CD14-positive monocyte (primary cell): ENCODE results near the gene RGS17. TPM values are rescaled to one million over a fixed set of nuclear protein-coding genes. Genes with fewer than 3 reads are reported as not detected.

Experiments used
- DNase-seq, 3 donors: peaks; one replicate each; pipeline ENCODE4 v3.0.0-alpha.2; 2011 to 2022
- H2AFZ ChIP-seq: 2 replicates; pipeline ENCODE4 v1.6.0; 2012; ENCODE audit warnings: mild to moderate bottlenecking, low read depth, low read length, inconsistent platforms; ENCODE audit not compliant: insufficient read depth, poor library complexity, severe bottlenecking
- H3K27ac ChIP-seq, 2 donors: 1 replicate in 1 of 2; 2 replicates in 1 of 2; pipeline ENCODE4 v1.5.1; 2012 to 2013; ENCODE audit warnings: low read length in 2 of 2, control low read depth in 1 of 2, inconsistent platforms in 1 of 2, low read depth in 1 of 2, mild to moderate bottlenecking in 1 of 2
- H3K27me3 ChIP-seq, 2 donors: one replicate each; pipeline versions ENCODE4 v1.6.0 to v1.6.1; 2011 to 2013; ENCODE audit warnings: low read length in 2 of 2; ENCODE audit not compliant: control insufficient read depth in 2 of 2, insufficient read depth in 2 of 2
- H3K36me3 ChIP-seq, 2 donors: replicated peaks in 1 of 2; 1 replicate in 1 of 2; 2 replicates in 1 of 2; pipeline versions ENCODE4 v1.5.1 to v1.6.1; 2012 to 2013; ENCODE audit warnings: low read length in 2 of 2, control low read depth in 1 of 2, inconsistent platforms in 1 of 2, mild to moderate bottlenecking in 1 of 2; ENCODE audit not compliant: insufficient read depth in 2 of 2, control insufficient read depth in 1 of 2
- H3K4me1 ChIP-seq, 2 donors: 1 replicate in 1 of 2; 2 replicates in 1 of 2; pipeline versions ENCODE4 v1.5.1 to v1.6.1; 2012 to 2013; ENCODE audit warnings: low read length in 2 of 2, control low read depth in 1 of 2, inconsistent platforms in 1 of 2, mild to moderate bottlenecking in 1 of 2, moderate library complexity in 1 of 2; ENCODE audit not compliant: insufficient read depth in 2 of 2, control insufficient read depth in 1 of 2
- H3K4me2 ChIP-seq: replicated peaks from 2 replicates; pipeline ENCODE3; 2012; ENCODE audit warnings: low read length, moderate library complexity, mild to moderate bottlenecking; ENCODE audit not compliant: poor library complexity, severe bottlenecking; ENCODE audit errors: extremely low read depth
- H3K4me3 ChIP-seq, 3 experiments: fragments of 200-600 bp in 1 of 3; sonication (generic) in 1 of 3; replicated peaks in 1 of 3; 1 replicate in 2 of 3; 2 replicates in 1 of 3; pipeline ENCODE4 v1.5.1; 2011 to 2013; ENCODE audit warnings: low read length in 3 of 3, mild to moderate bottlenecking in 3 of 3, control low read depth in 2 of 3, low read depth in 2 of 3, inconsistent platforms in 1 of 3, moderate library complexity in 1 of 3
- H3K79me2 ChIP-seq: 2 replicates; pipeline ENCODE4 v1.6.0; 2012; ENCODE audit warnings: mild to moderate bottlenecking, control low read depth, inconsistent platforms, low read length, moderate library complexity; ENCODE audit not compliant: insufficient read depth
- H3K9ac ChIP-seq: 2 replicates; pipeline ENCODE4 v1.6.0; 2017; ENCODE audit warnings: low read length, mild to moderate bottlenecking; ENCODE audit not compliant: insufficient read depth, poor library complexity, severe bottlenecking
- H3K9me3 ChIP-seq, 2 donors: replicated peaks in 1 of 2; 1 replicate in 1 of 2; 2 replicates in 1 of 2; pipeline versions ENCODE4 v1.5.1 to v1.6.1; 2012 to 2013; ENCODE audit warnings: low read length in 2 of 2, control low read depth in 1 of 2; ENCODE audit not compliant: control insufficient read depth in 1 of 2, insufficient read depth in 1 of 2
- H4K20me1 ChIP-seq: 2 replicates; pipeline ENCODE4 v1.6.0; 2012; ENCODE audit warnings: mild to moderate bottlenecking, low read length, control low read depth, moderate library complexity; ENCODE audit not compliant: insufficient read depth
- H3K27ac Mint-ChIP-seq, 7 donors: one replicate each; pipeline ENCODE4 v1.8.0; 2020; ENCODE audit warnings: mild to moderate bottlenecking in 7 of 7, mixed read lengths in 7 of 7, moderate library complexity in 6 of 7, inconsistent platforms in 2 of 7
- H3K27me3 Mint-ChIP-seq, 3 donors: one replicate each; pipeline ENCODE4 v1.8.0; 2021 to 2022; ENCODE audit warnings: low read depth in 3 of 3, mild to moderate bottlenecking in 3 of 3, mixed read lengths in 3 of 3, moderate library complexity in 3 of 3, inconsistent platforms in 1 of 3
- H3K36me3 Mint-ChIP-seq, 2 donors: one replicate each; pipeline ENCODE4 v1.8.0; 2020; ENCODE audit warnings: mixed read lengths in 2 of 2, inconsistent platforms in 1 of 2, mild to moderate bottlenecking in 1 of 2
- H3K4me1 Mint-ChIP-seq: one replicate; pipeline ENCODE4 v1.8.0; 2020; ENCODE audit warnings: mild to moderate bottlenecking, mixed read lengths
- H3K4me3 Mint-ChIP-seq, 2 donors: one replicate each; pipeline ENCODE4 v1.8.0; 2020; ENCODE audit warnings: mild to moderate bottlenecking in 2 of 2, mixed read lengths in 2 of 2, moderate library complexity in 1 of 2
- H3K9me3 Mint-ChIP-seq, 7 donors: one replicate each; pipeline ENCODE4 v1.8.0; 2020 to 2022; ENCODE audit warnings: mixed read lengths in 7 of 7, mild to moderate bottlenecking in 6 of 7, moderate library complexity in 6 of 7, inconsistent platforms in 2 of 7
- WGBS: methylation state at CpG from one replicate; pipeline ENCODE4 v1.1.5; 2013; ENCODE audit warnings: missing lambda C conversion rate; ENCODE audit not compliant: insufficient coverage; 5-methylcytosine and 5-hydroxymethylcytosine counted together
- intact Hi-C, 2 donors: fragments of 100-400 bp; cut with micrococcal nuclease; formaldehyde crosslinking; loops; one replicate each; pipeline versions ENCODE4 v1.15.0 to v1.15.1; 2023
- polyA plus RNA-seq, 3 donors: library from polyadenylated mRNA; depleted of rRNA in 1 of 3; unstranded in 2 of 3; stranded (reverse) in 1 of 3; fragments of 300-500 nt in 2 of 3; fragments of >200 nt in 1 of 3; fragmentation: Illumina TruSeq in 2 of 3; gene quantifications; 1 replicate in 2 of 3; 2 replicates in 1 of 3; pipeline ENCODE4 v1.2.3, GENCODE V29; 2012 to 2021
- TF ChIP-seq, protein P1 (sequence below): fragments of 200-600 bp; IDR thresholded peaks from one replicate; pipeline ENCODE4 v1.8.0; 2022; ENCODE audit warnings: antibody characterized with exemption, mild to moderate bottlenecking

RGS17 gene
- polyA plus RNA-seq, 3 donors = not detected

GRCh38 chr6:153018355-153018754 lies 112.7 kb downstream of the RGS17 start:
- peaks cover 0 to 2% (median 0%) of the 10 kb centered on the region in 3 donors for H3K27me3 Mint-ChIP-seq
- Histone ChIP-seq H3K4me1 (no peaks in the 10 kb centered on the region), H2AFZ (no peak overlapping the region), H3K9ac (no peak overlapping the region), H3K4me3 (no peak overlapping the region), H3K9me3 (no peaks in the 10 kb centered on the region), H3K27me3 (no peaks in the 10 kb centered on the region), H3K27ac (no peak overlapping the region), H4K20me1 (no peaks in the 10 kb centered on the region), H3K36me3 (no peaks in the 10 kb centered on the region), H3K4me2 (no peak overlapping the region), H3K79me2 (no peaks in the 10 kb centered on the region)
- DNase-seq = no peak
- TF ChIP-seq, protein P1, sequence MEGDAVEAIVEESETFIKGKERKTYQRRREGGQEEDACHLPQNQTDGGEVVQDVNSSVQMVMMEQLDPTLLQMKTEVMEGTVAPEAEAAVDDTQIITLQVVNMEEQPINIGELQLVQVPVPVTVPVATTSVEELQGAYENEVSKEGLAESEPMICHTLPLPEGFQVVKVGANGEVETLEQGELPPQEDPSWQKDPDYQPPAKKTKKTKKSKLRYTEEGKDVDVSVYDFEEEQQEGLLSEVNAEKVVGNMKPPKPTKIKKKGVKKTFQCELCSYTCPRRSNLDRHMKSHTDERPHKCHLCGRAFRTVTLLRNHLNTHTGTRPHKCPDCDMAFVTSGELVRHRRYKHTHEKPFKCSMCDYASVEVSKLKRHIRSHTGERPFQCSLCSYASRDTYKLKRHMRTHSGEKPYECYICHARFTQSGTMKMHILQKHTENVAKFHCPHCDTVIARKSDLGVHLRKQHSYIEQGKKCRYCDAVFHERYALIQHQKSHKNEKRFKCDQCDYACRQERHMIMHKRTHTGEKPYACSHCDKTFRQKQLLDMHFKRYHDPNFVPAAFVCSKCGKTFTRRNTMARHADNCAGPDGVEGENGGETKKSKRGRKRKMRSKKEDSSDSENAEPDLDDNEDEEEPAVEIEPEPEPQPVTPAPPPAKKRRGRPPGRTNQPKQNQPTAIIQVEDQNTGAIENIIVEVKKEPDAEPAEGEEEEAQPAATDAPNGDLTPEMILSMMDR = no peak
- intact Hi-C loops = no loop called here
- no CpG with 5 or more reads among the region's 3 CpGs for WGBS
- H3K36me3 Mint-ChIP-seq = no peaks in the 10 kb centered on the region
- H3K27ac Mint-ChIP-seq = no peak overlapping the region
- H3K4me1 Mint-ChIP-seq = peaks cover 5% of the 10 kb centered on the region
- no peak overlapping the region for H3K4me3 Mint-ChIP-seq
- peaks cover 0 to 4% (median 0%) of the 10 kb centered on the region in 7 donors for H3K9me3 Mint-ChIP-seq

DNA sequence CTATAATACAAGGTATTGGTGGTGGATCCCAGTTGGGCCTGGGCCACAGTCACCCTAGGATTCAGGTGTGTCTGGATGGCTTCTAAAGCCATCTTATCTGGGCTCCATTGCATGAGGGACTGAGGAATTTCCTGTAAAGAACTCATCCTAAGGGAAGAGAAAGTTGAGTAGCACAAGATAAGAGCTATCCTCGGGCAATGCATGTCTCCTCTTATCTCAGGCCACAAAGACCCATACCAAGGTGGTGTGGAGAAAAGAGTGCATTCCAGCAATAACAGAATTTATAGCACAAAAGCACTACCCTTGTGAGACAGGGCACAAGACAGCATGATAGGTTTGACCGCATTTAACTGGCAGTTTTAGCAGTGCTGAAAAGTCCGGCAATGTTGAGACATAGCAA lies 114.2 kb downstream of the RGS17 start:
- H3K27ac Mint-ChIP-seq = no peak overlapping the region
- Histone ChIP-seq H3K36me3 (no peaks in the 10 kb centered on the region), H3K9ac (no peak overlapping the region), H3K4me2 (no peak overlapping the region), H3K4me3 (no peak overlapping the region), H3K4me1 (no peaks in the 10 kb centered on the region), H4K20me1 (no peaks in the 10 kb centered on the region), H3K79me2 (no peaks in the 10 kb centered on the region), H3K27me3 (no peaks in the 10 kb centered on the region), H2AFZ (no peak overlapping the region), H3K27ac (no peak overlapping the region), H3K9me3 (no peaks in the 10 kb centered on the region)
- H3K36me3 Mint-ChIP-seq = no peaks in the 10 kb centered on the region
- WGBS = 83% methylated on average over 2 of the region's 3 CpGs
- H3K4me3 Mint-ChIP-seq = no peak overlapping the region
- no peak for DNase-seq
- peaks cover 0 to 4% (median 0%) of the 10 kb centered on the region in 7 donors for H3K9me3 Mint-ChIP-seq
- intact Hi-C loops = no loop called here
- peaks cover 9% of the 10 kb centered on the region for H3K4me1 Mint-ChIP-seq
- peaks cover 0 to 2% (median 0%) of the 10 kb centered on the region in 3 donors for H3K27me3 Mint-ChIP-seq
- TF ChIP-seq, protein P1 = no peak
